CD14-positive monocyte (primary cell): Measurements from ENCODE around the gene SNRPD3. TPM values are rescaled to one million over a fixed set of nuclear protein-coding genes. Genes with fewer than 3 reads are reported as not detected.

Experiments
- DNase-seq, 3 donors: peaks; one replicate each; pipeline ENCODE4 v3.0.0-alpha.2; 2011 to 2022
- H2AFZ ChIP-seq: 2 replicates; pipeline ENCODE4 v1.6.0; 2012; ENCODE audit warnings: mild to moderate bottlenecking, low read depth, low read length, inconsistent platforms; ENCODE audit not compliant: insufficient read depth, poor library complexity, severe bottlenecking
- H3K27ac ChIP-seq, 2 donors: 1 replicate in 1 of 2; 2 replicates in 1 of 2; pipeline ENCODE4 v1.5.1; 2012 to 2013; ENCODE audit warnings: low read length in 2 of 2, control low read depth in 1 of 2, inconsistent platforms in 1 of 2, low read depth in 1 of 2, mild to moderate bottlenecking in 1 of 2
- H3K27me3 ChIP-seq, 2 donors: one replicate each; pipeline versions ENCODE4 v1.6.0 to v1.6.1; 2011 to 2013; ENCODE audit warnings: low read length in 2 of 2; ENCODE audit not compliant: control insufficient read depth in 2 of 2, insufficient read depth in 2 of 2
- H3K36me3 ChIP-seq, 2 donors: replicated peaks in 1 of 2; 1 replicate in 1 of 2; 2 replicates in 1 of 2; pipeline versions ENCODE4 v1.5.1 to v1.6.1; 2012 to 2013; ENCODE audit warnings: low read length in 2 of 2, control low read depth in 1 of 2, inconsistent platforms in 1 of 2, mild to moderate bottlenecking in 1 of 2; ENCODE audit not compliant: insufficient read depth in 2 of 2, control insufficient read depth in 1 of 2
- H3K4me1 ChIP-seq, 2 donors: 1 replicate in 1 of 2; 2 replicates in 1 of 2; pipeline versions ENCODE4 v1.5.1 to v1.6.1; 2012 to 2013; ENCODE audit warnings: low read length in 2 of 2, control low read depth in 1 of 2, inconsistent platforms in 1 of 2, mild to moderate bottlenecking in 1 of 2, moderate library complexity in 1 of 2; ENCODE audit not compliant: insufficient read depth in 2 of 2, control insufficient read depth in 1 of 2
- H3K4me2 ChIP-seq: replicated peaks from 2 replicates; pipeline ENCODE3; 2012; ENCODE audit warnings: low read length, moderate library complexity, mild to moderate bottlenecking; ENCODE audit not compliant: poor library complexity, severe bottlenecking; ENCODE audit errors: extremely low read depth
- H3K4me3 ChIP-seq, 3 experiments: fragments of 200-600 bp in 1 of 3; sonication (generic) in 1 of 3; replicated peaks in 1 of 3; 1 replicate in 2 of 3; 2 replicates in 1 of 3; pipeline ENCODE4 v1.5.1; 2011 to 2013; ENCODE audit warnings: low read length in 3 of 3, mild to moderate bottlenecking in 3 of 3, control low read depth in 2 of 3, low read depth in 2 of 3, inconsistent platforms in 1 of 3, moderate library complexity in 1 of 3
- H3K79me2 ChIP-seq: 2 replicates; pipeline ENCODE4 v1.6.0; 2012; ENCODE audit warnings: mild to moderate bottlenecking, control low read depth, inconsistent platforms, low read length, moderate library complexity; ENCODE audit not compliant: insufficient read depth
- H3K9ac ChIP-seq: 2 replicates; pipeline ENCODE4 v1.6.0; 2017; ENCODE audit warnings: low read length, mild to moderate bottlenecking; ENCODE audit not compliant: insufficient read depth, poor library complexity, severe bottlenecking
- H3K9me3 ChIP-seq, 2 donors: replicated peaks in 1 of 2; 1 replicate in 1 of 2; 2 replicates in 1 of 2; pipeline versions ENCODE4 v1.5.1 to v1.6.1; 2012 to 2013; ENCODE audit warnings: low read length in 2 of 2, control low read depth in 1 of 2; ENCODE audit not compliant: control insufficient read depth in 1 of 2, insufficient read depth in 1 of 2
- H4K20me1 ChIP-seq: 2 replicates; pipeline ENCODE4 v1.6.0; 2012; ENCODE audit warnings: mild to moderate bottlenecking, low read length, control low read depth, moderate library complexity; ENCODE audit not compliant: insufficient read depth
- H3K27ac Mint-ChIP-seq, 7 donors: one replicate each; pipeline ENCODE4 v1.8.0; 2020; ENCODE audit warnings: mild to moderate bottlenecking in 7 of 7, mixed read lengths in 7 of 7, moderate library complexity in 6 of 7, inconsistent platforms in 2 of 7
- H3K27me3 Mint-ChIP-seq, 3 donors: one replicate each; pipeline ENCODE4 v1.8.0; 2021 to 2022; ENCODE audit warnings: low read depth in 3 of 3, mild to moderate bottlenecking in 3 of 3, mixed read lengths in 3 of 3, moderate library complexity in 3 of 3, inconsistent platforms in 1 of 3
- H3K36me3 Mint-ChIP-seq, 2 donors: one replicate each; pipeline ENCODE4 v1.8.0; 2020; ENCODE audit warnings: mixed read lengths in 2 of 2, inconsistent platforms in 1 of 2, mild to moderate bottlenecking in 1 of 2
- H3K4me1 Mint-ChIP-seq: one replicate; pipeline ENCODE4 v1.8.0; 2020; ENCODE audit warnings: mild to moderate bottlenecking, mixed read lengths
- H3K4me3 Mint-ChIP-seq, 2 donors: one replicate each; pipeline ENCODE4 v1.8.0; 2020; ENCODE audit warnings: mild to moderate bottlenecking in 2 of 2, mixed read lengths in 2 of 2, moderate library complexity in 1 of 2
- H3K9me3 Mint-ChIP-seq, 7 donors: one replicate each; pipeline ENCODE4 v1.8.0; 2020 to 2022; ENCODE audit warnings: mixed read lengths in 7 of 7, mild to moderate bottlenecking in 6 of 7, moderate library complexity in 6 of 7, inconsistent platforms in 2 of 7
- CTCF ChIP-seq: fragments of 200-600 bp; IDR thresholded peaks from one replicate; pipeline ENCODE4 v1.8.0; 2022; ENCODE audit warnings: antibody characterized with exemption, mild to moderate bottlenecking
- WGBS: methylation state at CpG from one replicate; pipeline ENCODE4 v1.1.5; 2013; ENCODE audit warnings: missing lambda C conversion rate; ENCODE audit not compliant: insufficient coverage; 5-methylcytosine and 5-hydroxymethylcytosine counted together
- intact Hi-C, 2 donors: fragments of 100-400 bp; cut with micrococcal nuclease; formaldehyde crosslinking; loops; one replicate each; pipeline versions ENCODE4 v1.15.0 to v1.15.1; 2023
- polyA plus RNA-seq, 3 donors: library from polyadenylated mRNA; depleted of rRNA in 1 of 3; unstranded in 2 of 3; stranded (reverse) in 1 of 3; fragments of 300-500 nt in 2 of 3; fragments of >200 nt in 1 of 3; fragmentation: Illumina TruSeq in 2 of 3; gene quantifications; 1 replicate in 2 of 3; 2 replicates in 1 of 3; pipeline ENCODE4 v1.2.3, GENCODE V29; 2012 to 2021

Gene SNRPD3
- polyA plus RNA-seq, 3 donors = 71.8 to 115 (median 80.9) TPM

GRCh38 chr22:24514241-24515026 is 41.4 kb upstream of the SNRPD3 start:
- Histone ChIP-seq H3K9me3 (no peaks in the 10 kb centered on the region), H4K20me1 (no peaks in the 10 kb centered on the region), H3K4me2 (no peak overlapping the region), H3K4me1 (peaks cover 86 to 91% of the 10 kb centered on the region in 2 donors), H3K36me3 (no peaks in the 10 kb centered on the region), H3K4me3 (no peak overlapping the region), H3K27me3 (no peaks in the 10 kb centered on the region), H3K27ac (no peak overlapping the region), H3K79me2 (no peaks in the 10 kb centered on the region), H2AFZ (no peak overlapping the region), H3K9ac (no peak overlapping the region)
- intact Hi-C loops = no loop called here
- no peak overlapping the region for H3K4me3 Mint-ChIP-seq
- TF ChIP-seq CTCF = no peak
- H3K36me3 Mint-ChIP-seq = peaks cover 0 to 2% of the 10 kb centered on the region in 2 donors
- peaks cover 0 to 3% (median 0%) of the 10 kb centered on the region in 7 donors for H3K9me3 Mint-ChIP-seq
- peaks cover 0 to 6% (median 3%) of the 10 kb centered on the region in 3 donors for H3K27me3 Mint-ChIP-seq
- H3K4me1 Mint-ChIP-seq = peaks cover 96% of the 10 kb centered on the region
- 61% methylated on average over 12 of the region's 14 CpGs for WGBS
- DNase-seq = peak in 2 of 3 donors; percentile 43 to 81
- H3K27ac Mint-ChIP-seq = peak overlapping the region in 4 of 7 donors; percentile 70 to 97 (median 92)

GRCh38 chr22:24515027-24515338 is 40.8 kb upstream of the SNRPD3 start:
- H3K27ac ChIP-seq = no peak overlapping the region
- no peaks in the 10 kb centered on the region for H3K36me3 ChIP-seq
- 89% methylated on average over 8 of the region's 8 CpGs for WGBS
- intact Hi-C loops = no loop called here
- Mint-ChIP-seq H3K27ac (peak overlapping the region in 4 of 7 donors; percentile 70 to 97 (median 92)), H3K4me3 (no peak overlapping the region), H3K9me3 (peaks cover 0 to 3% (median 0%) of the 10 kb centered on the region in 7 donors), H3K27me3 (peaks cover 0 to 6% (median 3%) of the 10 kb centered on the region in 3 donors), H3K4me1 (peaks cover 96% of the 10 kb centered on the region), H3K36me3 (peaks cover 0 to 2% of the 10 kb centered on the region in 2 donors)
- H3K4me1 ChIP-seq = peaks cover 86 to 91% of the 10 kb centered on the region in 2 donors
- H3K79me2 ChIP-seq = no peaks in the 10 kb centered on the region
- H3K4me3 ChIP-seq = no peak overlapping the region
- H3K4me2 ChIP-seq = no peak overlapping the region
- H3K27me3 ChIP-seq = no peaks in the 10 kb centered on the region
- TF ChIP-seq CTCF = no peak
- H4K20me1 ChIP-seq = no peaks in the 10 kb centered on the region
- no peak overlapping the region for H3K9ac ChIP-seq
- no peaks in the 10 kb centered on the region for H3K9me3 ChIP-seq
- H2AFZ ChIP-seq = no peak overlapping the region
- DNase-seq = no peak
